H1 (cell line): Measurements from ENCODE around the gene PAQR5. TPM values are rescaled to one million over a fixed set of nuclear protein-coding genes. Genes with fewer than 3 reads are reported as not detected.

Experiments used
- CTCF ChIA-PET: fragments of 300-600 bp; sonication (Branson Sonifier 250); formaldehyde crosslinking; loops from one replicate; lab custom pipeline; 2021; ENCODE audit not compliant: partially characterized antibody; lab: Charles Lee
- POLR2A ChIA-PET: fragments of 300-600 bp; sonication (Branson Sonifier 250); formaldehyde crosslinking; loops from one replicate; lab custom pipeline; 2021; ENCODE audit warnings: inconsistent platforms; ENCODE audit not compliant: partially characterized antibody; lab: Charles Lee
- DNase-seq, 2 experiments: peaks; one replicate each; pipeline versions ENCODE4 v3.0.0 to v3.0.0-alpha.2; 2010 to 2022; ENCODE audit warnings: low spot score in 2 of 2, low read depth in 1 of 2, mixed read lengths in 1 of 2
- FAIRE-seq: peaks from 2 replicates; lab custom pipeline; 2011; peaks lifted over from hg19 to GRCh38; lab: Jason Lieb, UNC
- H2AFZ ChIP-seq: 2 replicates; pipeline ENCODE4 v1.8.1; 2012; ENCODE audit warnings: low read length, inconsistent platforms
- H2AK5ac ChIP-seq: 2 replicates; pipeline ENCODE4 v1.6.1; 2013; ENCODE audit warnings: low read depth, low read length
- H2BK120ac ChIP-seq: replicated peaks from 2 replicates; pipeline ENCODE3; 2013; ENCODE audit warnings: low read depth, low read length, inconsistent platforms
- H2BK12ac ChIP-seq: 2 replicates; pipeline ENCODE4 v1.6.1; 2013; ENCODE audit warnings: low read depth, low read length
- H2BK15ac ChIP-seq: 2 replicates; pipeline ENCODE4 v1.6.1; 2013; ENCODE audit warnings: low read length
- H2BK20ac ChIP-seq: 2 replicates; pipeline ENCODE4 v1.6.1; 2013; ENCODE audit warnings: low read length
- H2BK5ac ChIP-seq: 2 replicates; pipeline ENCODE4 v1.6.1; 2013; ENCODE audit warnings: low read depth, low read length
- H3K14ac ChIP-seq: 2 replicates; pipeline ENCODE4 v1.6.1; 2013; ENCODE audit warnings: inconsistent platforms; ENCODE audit not compliant: insufficient read length
- H3K18ac ChIP-seq: 2 replicates; pipeline ENCODE4 v1.6.1; 2013; ENCODE audit warnings: low read length; ENCODE audit errors: extremely low read depth
- H3K23ac ChIP-seq: 2 replicates; pipeline ENCODE4 v1.6.1; 2013; ENCODE audit warnings: inconsistent platforms; ENCODE audit not compliant: insufficient read length
- H3K23me2 ChIP-seq: 2 replicates; pipeline ENCODE4 v1.6.1; 2013; ENCODE audit warnings: low read depth, low read length
- H3K27ac ChIP-seq: 2 replicates; pipeline ENCODE4 v1.6.1; 2011; ENCODE audit warnings: low read depth, low read length, inconsistent platforms
- H3K27me3 ChIP-seq, 4 experiments: replicated peaks in 1 of 4; 1 replicate in 1 of 4; 2 replicates in 3 of 4; pipeline versions ENCODE4 v1.6.1 to v1.8.1; 2011 to 2013; ENCODE audit warnings: low read length in 3 of 4, mild to moderate bottlenecking in 3 of 4, inconsistent platforms in 2 of 4, mixed read lengths in 2 of 4, moderate library complexity in 1 of 4; ENCODE audit not compliant: control insufficient read depth in 3 of 4, insufficient read depth in 3 of 4; ENCODE audit errors: extremely low read depth in 1 of 4
- H3K36me3 ChIP-seq, 4 experiments: 2 replicates each; pipeline versions ENCODE4 v1.6.1 to v1.8.1; 2011 to 2013; ENCODE audit warnings: mild to moderate bottlenecking in 4 of 4, low read length in 3 of 4, moderate library complexity in 2 of 4, control low read depth in 1 of 4, inconsistent platforms in 1 of 4; ENCODE audit not compliant: insufficient read depth in 4 of 4, control insufficient read depth in 2 of 4
- H3K4ac ChIP-seq: replicated peaks from 2 replicates; pipeline ENCODE3; 2013; ENCODE audit warnings: low read length, low read depth, mixed read lengths, inconsistent platforms; ENCODE audit not compliant: insufficient read length
- H3K4me1 ChIP-seq, 4 experiments: replicated peaks in 1 of 4; 1 replicate in 1 of 4; 2 replicates in 3 of 4; pipeline versions ENCODE4 v1.6.1 to v1.8.1; 2011 to 2013; ENCODE audit warnings: low read length in 3 of 4, inconsistent platforms in 2 of 4, mixed read lengths in 1 of 4; ENCODE audit not compliant: insufficient read depth in 4 of 4, control insufficient read depth in 3 of 4
- H3K4me2 ChIP-seq, 2 experiments: 2 replicates each; pipeline versions ENCODE4 v1.6.1 to v1.8.1; 2011 to 2013; ENCODE audit warnings: low read depth in 2 of 2, low read length in 2 of 2, control low read depth in 1 of 2, inconsistent platforms in 1 of 2, mild to moderate bottlenecking in 1 of 2; ENCODE audit not compliant: insufficient read depth in 1 of 2
- H3K4me3 ChIP-seq, 4 experiments: fragments of 200-600, 300-600 bp in 1 of 4; sonication (generic), shearing (Covaris generic), sonication (Bioruptor Twin) in 1 of 4; 2 replicates each; pipeline versions ENCODE4 v1.5.1 to v1.8.1; 2011 to 2016; ENCODE audit warnings: low read length in 4 of 4, low read depth in 3 of 4, control low read depth in 2 of 4, inconsistent platforms in 2 of 4, mild to moderate bottlenecking in 2 of 4, mixed read lengths in 1 of 4, moderate library complexity in 1 of 4; ENCODE audit not compliant: insufficient read depth in 2 of 4; ENCODE audit errors: extremely low read depth in 1 of 4
- H3K56ac ChIP-seq: replicated peaks from 2 replicates; pipeline ENCODE3; 2013; ENCODE audit warnings: low read depth, mild to moderate bottlenecking, mixed read lengths, low read length, inconsistent platforms; ENCODE audit not compliant: insufficient read length
- H3K79me1 ChIP-seq: 2 replicates; pipeline ENCODE4 v1.6.1; 2013; ENCODE audit warnings: low read depth, low read length, control low read depth
- H3K79me2 ChIP-seq, 2 experiments: 2 replicates each; pipeline versions ENCODE4 v1.6.1 to v1.8.1; 2012 to 2013; ENCODE audit warnings: low read length in 2 of 2, mild to moderate bottlenecking in 2 of 2, inconsistent platforms in 1 of 2; ENCODE audit not compliant: insufficient read depth in 2 of 2, control insufficient read depth in 1 of 2
- H3K9ac ChIP-seq, 4 experiments: replicated peaks in 1 of 4; 1 replicate in 1 of 4; 2 replicates in 3 of 4; pipeline versions ENCODE4 v1.6.1 to v1.8.1; 2011 to 2013; ENCODE audit warnings: low read depth in 3 of 4, low read length in 3 of 4, control low read depth in 2 of 4, mild to moderate bottlenecking in 2 of 4, moderate library complexity in 2 of 4, inconsistent platforms in 1 of 4; ENCODE audit errors: extremely low read depth in 1 of 4
- H3K9me3 ChIP-seq, 2 experiments: 2 replicates each; pipeline versions ENCODE4 v1.6.1 to v1.8.1; 2012 to 2013; ENCODE audit warnings: mild to moderate bottlenecking in 2 of 2, moderate library complexity in 2 of 2, control low read depth in 1 of 2, inconsistent platforms in 1 of 2, low read depth in 1 of 2, low read length in 1 of 2, mixed read lengths in 1 of 2; ENCODE audit not compliant: insufficient read depth in 2 of 2
- H4K20me1 ChIP-seq, 2 experiments: replicated peaks in 1 of 2; 2 replicates each; pipeline versions ENCODE3 to v1.8.1; 2011 to 2013; ENCODE audit warnings: inconsistent platforms in 2 of 2, low read length in 2 of 2, mild to moderate bottlenecking in 1 of 2; ENCODE audit not compliant: insufficient read depth in 2 of 2, control insufficient read depth in 1 of 2
- H4K5ac ChIP-seq: 2 replicates; pipeline ENCODE4 v1.6.1; 2013; ENCODE audit warnings: low read length, low read depth, mixed read lengths, inconsistent platforms; ENCODE audit not compliant: insufficient read length
- H4K8ac ChIP-seq: 2 replicates; pipeline ENCODE4 v1.8.0; 2013; ENCODE audit warnings: mild to moderate bottlenecking, moderate library complexity, low read length, inconsistent platforms; ENCODE audit not compliant: insufficient read depth; ENCODE audit errors: extremely low read depth
- H4K91ac ChIP-seq: replicated peaks from 2 replicates; pipeline ENCODE3; 2013; ENCODE audit warnings: low read length, mixed read lengths, inconsistent platforms; ENCODE audit not compliant: insufficient read length
- ASH2L ChIP-seq: fragments of 200-600, 300-600 bp; sonication (generic); IDR thresholded peaks from one replicate; pipeline ENCODE4 v1.7.1; 2017; ENCODE audit warnings: low read length
- JUND ChIP-seq: IDR thresholded peaks from 2 replicates; pipeline ENCODE4 v1.6.1; 2011; ENCODE audit warnings: mild to moderate bottlenecking, improper control_type of control experiment, low read length
- KDM5A ChIP-seq: fragments of 200-600 bp; IDR thresholded peaks from 2 replicates; pipeline ENCODE4 v1.7.1; 2012; ENCODE audit warnings: mild to moderate bottlenecking, low read length, inconsistent platforms, mixed read lengths
- POLR2AphosphoS5 ChIP-seq: IDR thresholded peaks from 2 replicates; pipeline ENCODE4 v1.6.1; 2011; ENCODE audit warnings: low read depth, low read length
- SP4 ChIP-seq: IDR thresholded peaks from 2 replicates; pipeline ENCODE4 v1.6.1; 2012; ENCODE audit warnings: low read length, inconsistent platforms
- ZNF274 ChIP-seq: IDR thresholded peaks from 2 replicates; pipeline ENCODE4 v1.7.0; 2012; ENCODE audit warnings: low read length, borderline replicate concordance; ENCODE audit errors: extremely low read depth
- WGBS, 2 experiments: shearing (Covaris generic) in 1 of 2; methylation state at CpG; one replicate each; pipeline versions ENCODE4 v1.1.6 to v1.1.7; 2013 to 2015; ENCODE audit warnings: low lambda C conversion rate in 2 of 2, mixed read lengths in 2 of 2, inconsistent platforms in 1 of 2, low coverage in 1 of 2, missing lambda C conversion rate in 1 of 2; ENCODE audit not compliant: insufficient replicate concordance in 2 of 2, insufficient coverage in 1 of 2, insufficient read length in 1 of 2; ENCODE audit errors: extremely low coverage in 1 of 2, missing lambda C conversion rate in 1 of 2; 5-methylcytosine and 5-hydroxymethylcytosine counted together
- polyA plus RNA-seq, 7 experiments: library from polyadenylated mRNA; depleted of rRNA in 3 of 7; stranded (reverse) in 5 of 7; unstranded in 2 of 7; fragments of >200 nt in 5 of 7; fragments of 200-250 nt in 2 of 7; gene quantifications; 1 replicate in 5 of 7; 2 replicates in 1 of 7; 4 replicates in 1 of 7; pipeline versions ENCODE4 v1.2.1 to v1.2.3, GENCODE V29; 2011 to 2013; ENCODE audit warnings: missing spikeins in 2 of 7, mixed read lengths in 2 of 7
- total RNA-seq: library from RNA; stranded (reverse); fragmentation: NEBNext Ultra II Directional; extraction: Animal tissue kit (Norgen Biotek cat#: 25700); gene quantifications from 2 replicates; pipeline ENCODE4 v1.2.1, GENCODE V29; 2021

Gene PAQR5
- total and polyA plus RNA-seq, 2 of the 8 experiments (the other 6 are each of a cell fraction or from before 2014, with no cell fraction given) = 8.7 to 18.1 TPM

- H3K23me2 ChIP-seq = no peaks in the 10 kb centered on the region
- no peak overlapping the region for H2BK120ac ChIP-seq
- no peaks in the 10 kb centered on the region; a peak in 1 of 8 replicates for H3K36me3 ChIP-seq
- H3K14ac ChIP-seq = no peak overlapping the region
- no peaks in the 10 kb centered on the region for H3K27me3 ChIP-seq
- H2AK5ac ChIP-seq = no peak overlapping the region
- ChIA-PET CTCF (interaction anchor here (1.7 kb wide), 1 partner anchor 11 kb away, joined by 3 read pairs; no protein-coding TSS in a partner anchor), POLR2A (no interaction called here)
- H3K9ac ChIP-seq = no peak overlapping the region
- 92% methylated on average over 8 of the region's 8 CpGs; no CpG with 5 or more reads in 1 of the 2 experiments for WGBS, 2 experiments
- no peak overlapping the region for H4K91ac ChIP-seq
- no peak overlapping the region for H3K23ac ChIP-seq
- no peak overlapping the region for H3K27ac ChIP-seq
- no peak overlapping the region for H2BK5ac ChIP-seq
- H3K4me3 ChIP-seq = no peak overlapping the region
- H3K4ac ChIP-seq = no peak overlapping the region
- H4K8ac ChIP-seq = no peak overlapping the region
- peaks cover 2 to 15% (median 9%) of the 10 kb centered on the region in 4 experiments for H3K4me1 ChIP-seq
- no peaks in the 10 kb centered on the region for H3K79me2 ChIP-seq
- H2BK15ac ChIP-seq = no peak overlapping the region
- H2BK12ac ChIP-seq = no peak overlapping the region
- H2BK20ac ChIP-seq = no peak overlapping the region
- H2AFZ ChIP-seq = no peak overlapping the region
- H3K4me2 ChIP-seq = no peak overlapping the region
- H3K18ac ChIP-seq = no peak overlapping the region
- FAIRE-seq = no peak
- peaks cover 3% of the 10 kb centered on the region in 2 experiments; a peak in 1 of 4 replicates for H3K9me3 ChIP-seq
- TF ChIP-seq JUND (no peak), ASH2L (no peak), POLR2AphosphoS5 (no peak), KDM5A (no peak), SP4 (no peak), ZNF274 (no peak)
- no peak overlapping the region for H4K5ac ChIP-seq
- no peak for DNase-seq
- no peak overlapping the region for H3K56ac ChIP-seq
- H3K79me1 ChIP-seq = no peaks in the 10 kb centered on the region
- H4K20me1 ChIP-seq = no peaks in the 10 kb centered on the region
Measured at GRCh38 chr15:69338535-69339213, 40.0 kb downstream of the PAQR5 start.
